HEK293T (cell line): ENCODE measurements around the gene ONECUT1.

ENCODE experiments used
- L3MBTL2 ChIP-seq: fragments of 450-650 bp; conservative IDR thresholded peaks from 2 replicates; pipeline ENCODE4 v1.6.1; 2016; ENCODE audit warnings: mild to moderate bottlenecking
- LEF1 ChIP-seq: fragments of 450-650 bp; IDR thresholded peaks from 2 replicates; pipeline ENCODE4 v1.6.1; 2017; ENCODE audit warnings: mild to moderate bottlenecking, borderline replicate concordance
- SUZ12 ChIP-seq: fragments of 450-650 bp; IDR thresholded peaks from 2 replicates; pipeline ENCODE4 v1.6.1; 2016; ENCODE audit warnings: mild to moderate bottlenecking
- TF ChIP-seq, protein P1 (sequence below): fragments of 450-650 bp; IDR thresholded peaks from 2 replicates; pipeline ENCODE4 v1.6.1; 2016

DNA sequence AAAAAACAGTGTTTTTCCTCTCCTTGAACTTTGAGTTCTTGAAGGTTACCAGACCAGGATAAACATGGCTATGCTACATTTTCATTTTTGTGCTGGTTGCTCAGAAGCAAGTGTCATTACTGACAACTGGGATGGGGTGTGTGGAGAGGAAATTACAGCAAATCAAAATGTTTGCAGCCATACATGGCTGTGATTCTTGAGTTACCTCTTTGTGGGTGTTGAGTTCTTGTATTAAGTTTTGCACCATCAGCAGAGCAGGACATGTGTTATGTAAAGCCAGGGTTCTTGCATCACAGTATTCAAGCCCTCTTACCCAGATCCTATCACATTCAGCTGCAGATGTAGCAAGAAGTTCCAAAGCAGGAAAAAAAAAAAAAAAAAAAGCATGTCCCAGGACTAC lies 57.0 kb downstream of the ONECUT1 start:
- TF ChIP-seq LEF1 (no peak), L3MBTL2 (no peak), SUZ12 (no peak)
- TF ChIP-seq, protein P1, sequence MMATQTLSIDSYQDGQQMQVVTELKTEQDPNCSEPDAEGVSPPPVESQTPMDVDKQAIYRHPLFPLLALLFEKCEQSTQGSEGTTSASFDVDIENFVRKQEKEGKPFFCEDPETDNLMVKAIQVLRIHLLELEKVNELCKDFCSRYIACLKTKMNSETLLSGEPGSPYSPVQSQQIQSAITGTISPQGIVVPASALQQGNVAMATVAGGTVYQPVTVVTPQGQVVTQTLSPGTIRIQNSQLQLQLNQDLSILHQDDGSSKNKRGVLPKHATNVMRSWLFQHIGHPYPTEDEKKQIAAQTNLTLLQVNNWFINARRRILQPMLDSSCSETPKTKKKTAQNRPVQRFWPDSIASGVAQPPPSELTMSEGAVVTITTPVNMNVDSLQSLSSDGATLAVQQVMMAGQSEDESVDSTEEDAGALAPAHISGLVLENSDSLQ: no peak
